Measurements from ENCODE around the gene CAMKK2.

The CAMKK2 gene

GRCh38 chr12:121334513-121335343, 38.2 kb upstream of the CAMKK2 start:
- no peaks in the 10 kb centered on the region for H3K9me3 ChIP-seq (ENCODE audit: control insufficient read depth, low read length)
- no peaks in the 10 kb centered on the region for H3K4me1 ChIP-seq (ENCODE audit: control insufficient read depth, insufficient read depth, low read depth, low read length)
- H3K4me2 ChIP-seq (ENCODE audit: low read length, poor library complexity, severe bottlenecking), result no peak overlapping the region
- no peak overlapping the region for H3K18ac ChIP-seq (ENCODE audit: low read depth in 1 of 2, low read length in 2 of 2)
- H2BK12ac ChIP-seq (ENCODE audit: low read length in 2 of 2), result no peak overlapping the region
- no peak overlapping the region for H2BK5ac ChIP-seq (ENCODE audit: low read depth, low read length, poor library complexity, severe bottlenecking)
- DNase-seq, result peak; percentile 76
- no peak overlapping the region for H3K27ac ChIP-seq (ENCODE audit: low read length, poor library complexity, severe bottlenecking)
- no peak overlapping the region for H3K23ac ChIP-seq (ENCODE audit: low read length in 2 of 2)
- no peaks in the 10 kb centered on the region for H3K27me3 ChIP-seq (ENCODE audit: control insufficient read depth in 1 of 2, insufficient read depth in 1 of 2, low read length in 2 of 2)
- no peak overlapping the region for H4K8ac ChIP-seq (ENCODE audit: low read length)
- 76% methylated on average over 8 of the region's 8 CpGs for WGBS
- no peak overlapping the region for H3K4ac ChIP-seq (ENCODE audit: low read depth in 1 of 2, low read length in 2 of 2)
- no peak overlapping the region for H2BK120ac ChIP-seq (ENCODE audit: low read depth, low read length)
- no peak overlapping the region for H3K9ac ChIP-seq (ENCODE audit: low read length)
- H3K36me3 ChIP-seq (ENCODE audit: control insufficient read depth in 1 of 2, insufficient read depth in 2 of 2, low read depth in 1 of 2, low read length in 2 of 2), result peaks cover 36 to 90% of the 10 kb centered on the region in 2 experiments
- H4K91ac ChIP-seq (ENCODE audit: low read length), result no peak overlapping the region
- no peak overlapping the region for H2BK15ac ChIP-seq (ENCODE audit: low read depth, poor library complexity, severe bottlenecking)
- H2AFZ ChIP-seq (ENCODE audit: low read depth, low read length), result no peak overlapping the region
- H2AK5ac ChIP-seq (ENCODE audit: low read length, severe bottlenecking), result no peak overlapping the region
- no peak overlapping the region for H3K14ac ChIP-seq (ENCODE audit: low read length in 2 of 2)
- peaks cover 16% of the 10 kb centered on the region for H3K79me1 ChIP-seq (replicated peaks; ENCODE audit: low read length, poor library complexity, severe bottlenecking)
- no peak overlapping the region for H3K4me3 ChIP-seq (ENCODE audit: insufficient read depth in 1 of 2, low read depth in 1 of 2, low read length in 2 of 2)

- Histone ChIP-seq H3K18ac (ENCODE audit: low read depth in 1 of 2, low read length in 2 of 2) (no peak overlapping the region), H4K8ac (ENCODE audit: low read length) (no peak overlapping the region), H3K9ac (ENCODE audit: low read length) (no peak overlapping the region), H3K79me1 (replicated peaks; ENCODE audit: low read length, poor library complexity, severe bottlenecking) (peaks cover 16% of the 10 kb centered on the region), H2BK120ac (ENCODE audit: low read depth, low read length) (no peak overlapping the region), H3K27ac (ENCODE audit: low read length, poor library complexity, severe bottlenecking) (no peak overlapping the region), H3K4me1 (ENCODE audit: control insufficient read depth, insufficient read depth, low read depth, low read length) (no peaks in the 10 kb centered on the region), H2BK12ac (ENCODE audit: low read length in 2 of 2) (no peak overlapping the region), H3K36me3 (ENCODE audit: control insufficient read depth in 1 of 2, insufficient read depth in 2 of 2, low read depth in 1 of 2, low read length in 2 of 2) (peaks cover 30 to 90% of the 10 kb centered on the region in 2 experiments), H3K9me3 (ENCODE audit: control insufficient read depth, low read length) (no peaks in the 10 kb centered on the region), H3K4ac (ENCODE audit: low read depth in 1 of 2, low read length in 2 of 2) (no peak overlapping the region), H3K4me3 (ENCODE audit: insufficient read depth in 1 of 2, low read depth in 1 of 2, low read length in 2 of 2) (no peak overlapping the region), H3K14ac (ENCODE audit: low read length in 2 of 2) (no peak overlapping the region), H4K91ac (ENCODE audit: low read length) (no peak overlapping the region), H3K27me3 (ENCODE audit: control insufficient read depth in 1 of 2, insufficient read depth in 1 of 2, low read length in 2 of 2) (no peaks in the 10 kb centered on the region), H3K23ac (ENCODE audit: low read length in 2 of 2) (no peak overlapping the region), H2BK15ac (ENCODE audit: low read depth, poor library complexity, severe bottlenecking) (no peak overlapping the region), H2AFZ (ENCODE audit: low read depth, low read length) (no peak overlapping the region), H2BK5ac (ENCODE audit: low read depth, low read length, poor library complexity, severe bottlenecking) (no peak overlapping the region), H2AK5ac (ENCODE audit: low read length, severe bottlenecking) (no peak overlapping the region), H3K4me2 (ENCODE audit: low read length, poor library complexity, severe bottlenecking) (no peak overlapping the region)
- no peak for DNase-seq
- WGBS, result 90% methylated on average over 1 of the region's 1 CpG
Observed at GRCh38 chr12:121333747-121334146, 37.2 kb upstream of the CAMKK2 start.

- Histone ChIP-seq H3K36me3 (ENCODE audit: control insufficient read depth in 1 of 2, insufficient read depth in 2 of 2, low read depth in 1 of 2, low read length in 2 of 2) (peaks cover 39 to 97% of the 10 kb centered on the region in 2 experiments), H3K4ac (ENCODE audit: low read depth in 1 of 2, low read length in 2 of 2) (no peak overlapping the region), H2AFZ (ENCODE audit: low read depth, low read length) (no peak overlapping the region), H2BK15ac (ENCODE audit: low read depth, poor library complexity, severe bottlenecking) (no peak overlapping the region), H3K9ac (ENCODE audit: low read length) (no peak overlapping the region), H3K18ac (ENCODE audit: low read depth in 1 of 2, low read length in 2 of 2) (no peak overlapping the region), H3K79me1 (replicated peaks; ENCODE audit: low read length, poor library complexity, severe bottlenecking) (peaks cover 16% of the 10 kb centered on the region), H3K14ac (ENCODE audit: low read length in 2 of 2) (no peak overlapping the region), H2BK12ac (ENCODE audit: low read length in 2 of 2) (no peak overlapping the region), H3K4me1 (ENCODE audit: control insufficient read depth, insufficient read depth, low read depth, low read length) (no peaks in the 10 kb centered on the region), H3K9me3 (ENCODE audit: control insufficient read depth, low read length) (no peaks in the 10 kb centered on the region), H2BK5ac (ENCODE audit: low read depth, low read length, poor library complexity, severe bottlenecking) (no peak overlapping the region), H2AK5ac (ENCODE audit: low read length, severe bottlenecking) (no peak overlapping the region), H3K27ac (ENCODE audit: low read length, poor library complexity, severe bottlenecking) (no peak overlapping the region), H4K91ac (ENCODE audit: low read length) (no peak overlapping the region), H3K4me3 (ENCODE audit: insufficient read depth in 1 of 2, low read depth in 1 of 2, low read length in 2 of 2) (no peak overlapping the region), H4K8ac (ENCODE audit: low read length) (no peak overlapping the region), H2BK120ac (ENCODE audit: low read depth, low read length) (no peak overlapping the region), H3K23ac (ENCODE audit: low read length in 2 of 2) (no peak overlapping the region), H3K4me2 (ENCODE audit: low read length, poor library complexity, severe bottlenecking) (no peak overlapping the region), H3K27me3 (ENCODE audit: control insufficient read depth in 1 of 2, insufficient read depth in 1 of 2, low read length in 2 of 2) (no peaks in the 10 kb centered on the region)
- 92% methylated on average over 6 of the region's 6 CpGs for WGBS
- DNase-seq, result no peak
Observed at GRCh38 chr12:121331248-121331647, 34.7 kb upstream of the CAMKK2 start.

- Histone ChIP-seq H3K27me3 (ENCODE audit: control insufficient read depth in 1 of 2, insufficient read depth in 1 of 2, low read length in 2 of 2) (no peaks in the 10 kb centered on the region), H3K9ac (ENCODE audit: low read length) (no peak overlapping the region), H2AK5ac (ENCODE audit: low read length, severe bottlenecking) (no peak overlapping the region), H3K79me1 (replicated peaks; ENCODE audit: low read length, poor library complexity, severe bottlenecking) (peaks cover 18% of the 10 kb centered on the region), H3K4ac (ENCODE audit: low read depth in 1 of 2, low read length in 2 of 2) (no peak overlapping the region), H3K23ac (ENCODE audit: low read length in 2 of 2) (no peak overlapping the region), H2BK120ac (ENCODE audit: low read depth, low read length) (no peak overlapping the region), H3K18ac (ENCODE audit: low read depth in 1 of 2, low read length in 2 of 2) (no peak overlapping the region), H2BK12ac (ENCODE audit: low read length in 2 of 2) (no peak overlapping the region), H3K27ac (ENCODE audit: low read length, poor library complexity, severe bottlenecking) (no peak overlapping the region), H3K4me3 (ENCODE audit: insufficient read depth in 1 of 2, low read depth in 1 of 2, low read length in 2 of 2) (no peak overlapping the region), H4K8ac (ENCODE audit: low read length) (no peak overlapping the region), H3K36me3 (ENCODE audit: control insufficient read depth in 1 of 2, insufficient read depth in 2 of 2, low read depth in 1 of 2, low read length in 2 of 2) (peaks cover 42 to 97% of the 10 kb centered on the region in 2 experiments), H2BK15ac (ENCODE audit: low read depth, poor library complexity, severe bottlenecking) (no peak overlapping the region), H2AFZ (ENCODE audit: low read depth, low read length) (no peak overlapping the region), H2BK5ac (ENCODE audit: low read depth, low read length, poor library complexity, severe bottlenecking) (no peak overlapping the region), H3K9me3 (ENCODE audit: control insufficient read depth, low read length) (no peaks in the 10 kb centered on the region), H3K14ac (ENCODE audit: low read length in 2 of 2) (no peak overlapping the region), H3K4me1 (ENCODE audit: control insufficient read depth, insufficient read depth, low read depth, low read length) (no peaks in the 10 kb centered on the region), H4K91ac (ENCODE audit: low read length) (no peak overlapping the region), H3K4me2 (ENCODE audit: low read length, poor library complexity, severe bottlenecking) (no peak overlapping the region)
- no peak for DNase-seq
Observed at GRCh38 chr12:121330692-121331091, 34.2 kb upstream of the CAMKK2 start.

Measured in mesenchymal stem cell (in vitro differentiated cells and primary cell).